Fibroblast of skin of right quadriceps (primary cell): ENCODE results near the gene KRTAP5-3.
"Not testable (repeated sequence)": the region's sequence is repeated elsewhere in the genome, so short reads cannot be mapped to it uniquely, and the experiment has no call there.

ENCODE experiments used
- DNase-seq: peaks from one replicate; pipeline ENCODE4 v3.0.0-alpha.2; 2013

The KRTAP5-3 gene

DNA sequence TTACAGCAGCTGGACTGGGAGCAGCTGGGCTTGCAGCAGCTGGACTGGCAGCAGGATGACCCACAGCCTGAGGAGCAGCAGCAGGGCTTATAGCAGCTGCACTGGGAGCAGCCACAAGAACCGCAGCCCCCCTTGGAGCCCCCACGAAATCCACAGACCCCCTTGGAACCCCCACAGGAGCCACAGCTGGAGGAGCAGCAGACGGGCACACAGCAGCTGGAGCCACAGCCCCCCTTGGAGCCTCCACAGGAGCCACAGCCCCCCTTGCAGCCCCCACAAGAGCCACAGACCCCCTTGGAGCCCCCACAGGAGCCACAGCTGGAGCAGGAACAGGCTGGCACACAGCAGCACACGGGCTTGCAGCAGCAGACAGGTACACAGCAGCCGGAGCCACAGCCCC is 362 bp downstream of the KRTAP5-3 start:
- DNase-seq, result not testable (repeated sequence)

DNA sequence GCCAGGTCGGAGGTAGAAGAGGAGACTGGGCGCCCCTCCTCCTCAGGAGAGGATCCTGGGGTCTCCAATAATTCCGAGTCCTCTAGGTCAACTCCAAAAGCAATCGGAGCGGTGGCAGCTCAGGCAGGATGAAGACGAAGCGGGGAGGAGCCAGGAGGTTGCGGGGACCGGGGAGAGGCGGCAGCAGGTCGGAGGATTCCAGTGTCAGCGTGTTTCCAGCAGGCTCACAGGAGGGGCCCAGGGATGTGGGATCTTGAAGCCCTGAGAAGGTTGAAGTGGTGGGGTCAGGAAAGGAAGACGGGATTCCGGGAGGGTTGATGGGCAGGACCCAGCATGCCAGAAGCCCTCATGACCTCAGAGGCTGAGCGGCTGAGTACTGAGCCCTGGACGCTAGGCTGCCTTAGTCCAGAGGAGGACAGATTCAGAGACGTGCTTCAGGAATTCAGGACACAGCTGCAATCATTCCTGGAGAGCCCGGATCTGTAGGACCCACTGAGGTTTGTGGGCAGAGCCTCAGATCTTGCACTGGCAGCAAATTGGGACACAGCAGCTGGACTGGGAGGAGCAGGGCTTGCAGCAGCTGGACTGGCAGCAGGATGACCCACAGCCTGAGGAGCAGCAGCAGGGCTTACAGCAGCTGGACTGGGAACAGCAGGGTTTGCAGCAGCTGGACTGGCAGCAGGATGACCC is 962 bp downstream of the KRTAP5-3 start:
- DNase-seq, result not testable (repeated sequence)

DNA sequence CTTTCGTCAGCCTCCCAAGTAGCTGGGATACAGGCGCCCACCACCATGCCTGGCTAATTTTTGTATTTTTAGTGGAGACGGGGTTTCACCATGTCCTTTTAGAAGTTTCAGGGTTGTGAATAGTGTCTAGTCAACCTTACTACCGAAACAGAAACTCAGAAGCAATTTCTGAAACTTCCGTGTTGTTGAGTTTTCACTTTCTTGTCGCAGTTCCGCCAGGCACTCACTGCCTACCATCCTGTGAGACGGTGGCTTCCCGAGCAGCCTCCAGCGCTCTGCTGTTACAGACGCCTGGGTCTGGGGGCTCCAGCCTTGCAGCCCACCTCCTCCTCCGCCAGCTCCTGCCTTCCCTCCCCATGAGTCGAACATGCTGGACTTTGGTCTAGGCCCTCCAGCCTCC is 2.3 kb downstream of the KRTAP5-3 start:
- DNase-seq, result not testable (repeated sequence)

DNA sequence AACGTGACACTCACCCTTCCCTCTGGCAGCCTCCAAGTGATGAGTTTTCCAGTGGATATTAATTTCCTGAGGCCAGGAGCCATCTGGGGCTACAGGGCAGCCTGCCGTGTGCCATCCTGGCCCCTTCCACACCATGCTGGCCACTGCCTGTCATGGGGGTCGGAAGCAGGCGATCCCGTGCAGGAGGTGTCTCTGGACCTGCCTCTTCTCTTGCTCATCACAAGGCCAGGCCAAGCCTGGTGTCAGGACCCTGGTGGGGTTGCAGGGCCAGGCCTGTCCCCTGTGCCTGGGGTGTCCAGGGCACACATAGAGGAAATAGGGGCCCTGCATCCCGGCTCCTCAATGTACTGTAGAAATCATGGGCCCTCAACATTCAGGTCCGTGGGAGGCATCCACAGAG is 3.6 kb downstream of the KRTAP5-3 start:
- DNase-seq, result no peak

DNA sequence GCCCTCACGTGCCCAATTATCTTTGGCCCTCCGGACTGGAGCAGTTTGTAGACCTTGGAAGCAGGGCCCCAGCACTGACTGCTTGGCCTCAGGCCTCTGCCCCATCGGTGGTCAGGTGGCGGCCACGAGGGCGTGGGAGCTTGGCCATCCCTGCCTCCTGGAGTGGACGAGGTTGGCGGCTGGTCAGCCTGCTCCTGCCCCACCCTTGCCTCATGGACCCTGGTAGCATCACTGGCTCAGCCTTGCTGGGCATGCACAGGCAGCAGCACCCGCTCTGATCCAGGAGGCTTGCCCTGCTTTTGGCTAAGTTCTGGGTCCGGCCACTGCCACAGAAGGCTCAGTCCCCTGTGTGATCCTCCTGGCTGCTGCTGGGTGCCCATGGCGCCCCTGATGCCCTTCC is 4.1 kb downstream of the KRTAP5-3 start:
- no peak for DNase-seq

DNA sequence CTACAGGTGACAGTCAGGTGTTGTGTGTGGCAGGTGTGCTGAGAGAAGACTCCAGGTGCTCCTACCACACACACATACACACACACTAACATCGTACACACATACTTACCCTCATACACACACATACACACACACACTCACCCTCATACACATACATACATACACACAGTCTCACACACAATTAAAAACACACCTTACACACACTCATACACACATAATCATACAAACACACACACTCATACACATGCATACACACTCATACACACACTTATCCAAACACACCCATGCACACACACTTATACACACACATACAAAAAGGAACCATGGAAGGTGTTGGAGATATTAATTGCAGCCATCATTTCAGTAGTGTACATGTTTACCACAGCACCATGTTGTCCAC is 4.6 kb downstream of the KRTAP5-3 start:
- DNase-seq, result no peak

DNA sequence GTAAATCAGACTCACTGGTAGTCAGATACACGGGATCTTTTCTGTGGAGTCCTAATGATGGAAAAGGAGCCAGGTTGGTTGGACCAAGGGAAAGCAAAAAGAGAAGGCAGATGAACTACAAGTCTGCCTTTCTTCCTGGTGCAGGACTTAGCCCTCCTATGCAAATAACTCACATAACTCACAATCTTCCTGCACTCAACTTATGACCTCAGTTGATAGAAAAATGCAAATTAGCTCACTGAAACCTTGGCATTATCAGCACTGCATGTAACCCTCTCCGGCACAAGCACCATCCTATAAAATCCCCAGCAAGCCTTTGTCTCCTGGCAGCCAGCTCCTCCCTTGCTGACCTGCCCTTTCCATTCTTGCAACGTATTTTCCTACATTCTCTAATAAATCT is 6.6 kb downstream of the KRTAP5-3 start:
- DNase-seq, result not testable (repeated sequence)

DNA sequence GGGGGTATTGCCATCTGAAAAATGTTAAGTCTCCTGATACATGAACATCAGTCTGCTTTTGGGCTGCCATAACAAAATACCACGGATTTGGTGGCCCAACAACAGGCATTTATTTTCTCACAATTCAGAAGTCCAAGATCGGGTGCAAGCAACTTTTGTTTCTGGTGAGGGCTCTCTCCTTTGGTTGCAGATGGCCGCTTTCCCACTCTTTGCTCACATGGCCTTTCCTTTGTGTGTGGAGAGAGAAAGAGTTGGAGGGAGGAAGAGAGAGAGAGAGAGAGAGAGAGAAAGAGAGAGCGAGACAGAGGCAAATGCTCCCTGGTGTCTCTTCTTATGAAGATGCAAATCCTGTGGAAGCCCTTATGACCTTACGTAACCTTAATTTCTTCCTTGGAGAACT is 7.6 kb downstream of the KRTAP5-3 start:
- DNase-seq, result no peak

DNA sequence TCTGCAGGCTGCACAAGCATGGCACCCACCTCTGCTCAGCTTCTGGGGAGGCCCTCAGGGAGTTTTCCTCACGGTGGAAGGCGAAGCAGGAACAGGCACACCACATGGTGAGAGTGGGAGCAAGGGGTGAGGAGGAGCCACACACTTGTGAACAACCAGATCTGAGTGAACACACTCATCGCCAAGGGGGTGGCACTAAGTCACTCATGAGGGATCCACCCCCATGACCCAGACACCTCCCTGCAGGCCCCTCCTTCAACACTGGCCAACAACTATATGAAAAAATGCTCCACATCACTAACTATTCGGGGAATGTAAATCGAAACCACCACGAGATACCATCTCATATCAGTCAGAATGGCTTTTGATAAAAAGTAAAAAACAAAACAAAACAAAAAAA is 9.4 kb downstream of the KRTAP5-3 start:
- DNase-seq, result no peak

DNA sequence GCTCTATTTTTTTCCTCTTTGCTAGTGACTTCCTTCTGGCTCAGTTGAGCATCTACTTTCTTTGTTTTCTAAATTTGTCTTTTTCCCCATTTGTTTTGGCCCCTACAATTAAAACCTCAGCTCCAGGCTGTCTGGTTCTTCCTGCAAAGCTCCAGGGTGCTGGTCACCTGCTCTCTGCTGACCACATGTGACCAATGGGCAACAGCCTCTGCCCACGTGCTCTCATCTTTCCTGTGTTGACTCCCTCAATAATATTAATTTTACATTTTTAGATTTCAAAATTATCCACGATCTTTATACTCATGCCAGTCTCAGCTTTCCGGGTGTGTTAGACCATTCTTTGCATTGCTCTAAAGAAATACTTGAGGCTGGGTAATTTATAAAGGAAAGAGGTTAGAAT is 9.9 kb downstream of the KRTAP5-3 start:
- not testable (repeated sequence) for DNase-seq

DNA sequence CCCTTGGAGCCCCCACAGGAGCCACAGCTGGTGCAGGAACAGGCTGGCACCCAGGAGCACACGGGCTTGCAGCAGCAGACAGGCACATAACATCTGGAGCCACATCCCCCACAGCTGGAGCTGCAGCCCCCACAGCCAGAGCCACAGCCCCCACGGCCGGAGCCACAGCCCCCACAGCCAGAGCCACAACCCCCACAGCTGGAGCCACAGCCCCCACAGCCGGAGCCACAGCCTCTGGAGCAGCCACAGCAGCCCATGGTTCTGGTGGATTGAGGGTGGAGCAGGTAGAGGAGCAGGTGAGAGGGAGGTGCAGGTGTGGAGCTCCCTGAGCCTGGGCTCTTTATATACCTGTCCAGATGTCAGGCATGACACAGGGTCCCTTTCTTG is 10.3 kb downstream of the KRTAP5-3 start, which contains the start of gene KRTAP5-2:
TSS of gene KRTAP5-2 (minus strand) at position 301 of the 387 bp plus-strand sequence. CDS start at position 257, 44 bp downstream.
- DNase-seq, result no peak

DNA sequence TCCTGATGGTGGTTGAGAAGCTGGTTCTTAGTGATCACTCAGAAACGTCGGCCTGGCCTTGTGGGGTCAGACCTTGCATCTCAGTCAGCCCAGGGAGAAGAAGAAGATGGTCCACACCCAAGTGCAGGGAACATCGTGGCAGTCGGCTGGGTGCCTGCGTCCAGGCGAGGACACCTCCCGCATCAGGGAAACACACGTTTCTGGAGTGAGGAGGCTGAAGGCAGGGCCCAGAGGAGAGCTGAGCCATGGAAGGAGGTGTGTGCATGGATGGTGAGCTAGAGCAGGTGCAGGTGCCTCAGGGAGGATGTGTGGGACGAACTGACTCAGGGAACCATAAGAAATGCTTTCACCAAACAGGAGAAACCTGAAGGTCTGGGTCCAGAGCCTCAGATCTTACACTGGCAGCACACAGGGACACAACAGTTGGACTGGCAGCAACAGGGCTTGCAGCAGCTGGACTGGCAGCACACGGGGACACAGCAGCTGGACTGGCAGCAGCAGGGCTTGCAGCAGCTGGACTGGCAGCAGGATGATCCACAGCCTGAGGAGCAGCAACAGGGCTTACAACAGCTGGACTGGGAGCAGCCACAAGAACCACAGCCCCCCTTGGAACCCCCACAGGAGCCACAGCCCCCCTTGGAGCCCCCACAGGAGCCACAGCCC is 10.8 kb downstream of the KRTAP5-3 start:
- DNase-seq, result no peak

DNA sequence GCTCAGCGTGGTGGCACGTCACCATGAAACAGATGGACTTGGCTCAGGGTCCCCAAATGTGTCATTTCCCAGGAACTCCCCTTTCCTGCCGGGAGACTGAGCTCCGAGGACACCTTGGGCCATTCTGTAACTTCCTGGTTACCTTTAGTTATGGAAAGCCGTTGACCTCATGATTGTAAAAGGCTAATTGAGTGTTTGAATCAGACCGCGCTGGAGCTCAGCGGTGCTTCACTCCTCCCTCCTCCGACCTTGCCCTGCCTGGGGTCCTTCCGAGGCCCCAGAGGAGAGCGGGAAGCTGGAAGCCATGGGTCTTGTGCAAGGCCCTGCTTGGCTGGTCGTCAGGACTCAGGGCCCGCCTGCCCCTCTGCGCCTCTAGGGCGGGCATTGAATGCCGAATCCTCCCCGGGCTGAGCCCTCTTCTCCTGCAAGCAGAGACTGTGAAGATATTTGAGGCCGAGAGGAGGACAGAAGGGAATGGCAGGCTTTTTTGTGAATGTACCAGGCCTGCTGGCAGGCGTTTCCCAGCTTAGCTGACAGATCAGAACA is 11.6 kb downstream of the KRTAP5-3 start:
- not testable (repeated sequence) for DNase-seq

DNA sequence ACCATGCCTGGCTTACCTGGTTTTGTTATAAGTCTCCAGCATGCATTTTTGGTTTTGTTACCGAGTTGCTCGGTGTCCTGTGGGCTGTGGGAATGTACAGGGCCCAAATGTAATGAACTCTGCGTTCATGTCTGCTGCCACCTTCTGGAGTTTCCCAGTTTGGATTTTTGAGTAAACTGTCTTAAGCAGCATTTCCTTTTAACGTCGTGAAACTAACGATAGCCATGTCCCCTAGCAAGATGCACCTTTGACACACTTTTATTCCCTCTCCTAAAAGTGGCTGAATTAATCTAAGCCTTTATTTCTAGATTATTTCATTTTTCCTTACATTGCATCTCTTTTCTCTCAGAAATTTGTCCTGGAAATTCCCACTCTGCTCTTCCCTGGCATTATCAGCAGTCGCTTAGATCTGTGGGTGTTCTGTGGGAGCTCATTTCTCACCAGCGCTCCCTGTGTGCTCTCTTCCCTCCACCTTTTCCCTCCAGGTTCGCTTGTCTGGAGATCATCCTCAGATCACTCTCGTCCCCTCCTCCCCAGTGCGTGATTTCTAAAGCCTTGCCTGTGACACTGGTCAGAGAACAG is 12.2 kb downstream of the KRTAP5-3 start:
- not testable (repeated sequence) for DNase-seq

DNA sequence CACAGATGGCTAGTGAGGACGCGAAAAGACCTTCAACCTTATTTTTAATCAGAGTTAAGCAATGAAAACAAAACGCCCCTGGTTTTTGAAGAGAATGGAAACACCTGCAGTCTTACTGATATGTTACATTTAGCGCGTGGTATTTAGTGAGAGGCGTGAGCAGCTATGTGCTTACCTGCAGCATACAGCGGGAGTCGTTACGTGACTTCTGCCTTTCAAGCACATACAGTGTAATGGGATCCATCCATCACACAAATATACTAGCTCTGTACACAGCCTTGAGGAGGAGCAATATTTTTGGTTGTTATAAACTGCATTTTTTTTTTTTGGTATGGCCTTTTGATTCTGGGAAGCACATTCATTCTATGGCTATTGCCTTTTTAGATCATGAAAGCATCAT is 15.6 kb downstream of the KRTAP5-3 start:
- DNase-seq, result no peak

DNA sequence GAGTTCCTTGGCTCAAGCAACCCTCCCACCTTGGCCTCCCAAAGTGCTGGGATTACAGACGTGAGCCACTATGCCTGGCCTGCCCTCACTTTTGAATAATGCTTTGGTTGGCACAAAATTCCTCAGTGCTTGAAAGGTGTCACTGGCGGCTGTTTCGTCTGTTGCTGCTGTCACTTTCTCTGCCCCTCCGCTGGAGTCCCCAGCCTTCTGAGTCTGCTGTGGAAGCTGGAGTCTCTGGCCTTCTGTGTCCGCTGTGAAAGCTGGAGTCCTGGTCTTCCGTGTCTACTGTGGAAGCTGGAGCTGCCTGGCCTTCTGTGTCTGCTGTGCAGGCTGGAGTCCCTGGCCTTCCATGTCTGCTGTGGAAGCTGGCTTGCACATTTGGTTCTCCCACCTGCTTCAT is 18.3 kb downstream of the KRTAP5-3 start:
- no peak for DNase-seq

DNA sequence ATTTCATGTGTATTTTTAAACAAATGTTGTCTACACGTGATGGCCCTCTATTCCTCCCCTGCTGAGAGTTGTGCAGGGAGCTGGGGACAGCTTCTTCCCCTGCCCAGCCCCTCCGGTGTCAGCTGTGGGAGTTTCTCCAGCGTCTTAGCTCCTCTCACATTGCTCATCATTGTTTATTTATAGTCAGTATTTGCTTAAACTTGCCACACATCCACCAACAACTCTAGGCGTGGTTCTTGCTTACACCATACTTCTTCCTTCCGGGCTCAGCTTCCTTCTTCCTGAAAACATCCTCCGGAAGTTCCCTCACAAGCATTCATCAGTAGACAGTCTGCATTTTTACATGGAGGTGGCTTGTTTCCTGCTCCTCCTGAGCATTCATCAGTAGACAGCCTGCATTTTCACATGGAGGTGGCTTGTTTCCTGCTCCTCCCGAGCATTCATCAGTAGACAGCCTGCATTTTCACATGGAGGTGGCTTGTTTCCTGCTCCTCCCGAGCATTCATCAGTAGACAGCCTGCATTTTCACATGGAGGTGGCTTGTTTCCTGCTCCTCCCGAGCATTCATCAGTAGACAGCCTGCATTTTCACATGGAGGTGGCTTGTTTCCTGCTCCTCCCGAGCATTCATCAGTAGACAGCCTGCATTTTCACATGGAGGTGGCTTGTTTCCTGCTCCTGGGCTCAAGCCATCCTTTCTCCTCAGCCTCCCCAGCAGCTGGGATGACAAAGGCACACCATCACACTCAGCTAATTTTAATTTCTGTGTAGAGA is 18.9 kb downstream of the KRTAP5-3 start:
- DNase-seq, result not testable (repeated sequence)

DNA sequence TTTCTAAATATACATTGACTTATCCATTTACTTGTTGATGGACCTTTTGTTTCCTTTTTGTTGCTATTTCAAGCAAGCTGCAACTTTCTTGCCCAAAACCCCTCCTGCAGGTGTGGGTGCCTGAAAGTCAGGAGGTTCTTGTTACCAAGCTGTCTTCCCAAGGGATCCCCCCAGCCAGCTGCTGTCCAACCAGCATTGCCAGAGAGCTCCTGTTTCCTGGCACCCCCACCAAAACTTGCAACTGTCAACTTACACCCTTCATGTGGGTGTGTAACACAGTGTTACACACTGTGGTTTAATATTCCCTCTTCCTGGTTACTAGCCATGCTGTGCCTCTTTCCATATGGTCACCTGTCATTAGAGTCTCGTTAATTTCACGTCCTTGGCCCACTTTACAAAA is 21.6 kb downstream of the KRTAP5-3 start:
- DNase-seq, result no peak

DNA sequence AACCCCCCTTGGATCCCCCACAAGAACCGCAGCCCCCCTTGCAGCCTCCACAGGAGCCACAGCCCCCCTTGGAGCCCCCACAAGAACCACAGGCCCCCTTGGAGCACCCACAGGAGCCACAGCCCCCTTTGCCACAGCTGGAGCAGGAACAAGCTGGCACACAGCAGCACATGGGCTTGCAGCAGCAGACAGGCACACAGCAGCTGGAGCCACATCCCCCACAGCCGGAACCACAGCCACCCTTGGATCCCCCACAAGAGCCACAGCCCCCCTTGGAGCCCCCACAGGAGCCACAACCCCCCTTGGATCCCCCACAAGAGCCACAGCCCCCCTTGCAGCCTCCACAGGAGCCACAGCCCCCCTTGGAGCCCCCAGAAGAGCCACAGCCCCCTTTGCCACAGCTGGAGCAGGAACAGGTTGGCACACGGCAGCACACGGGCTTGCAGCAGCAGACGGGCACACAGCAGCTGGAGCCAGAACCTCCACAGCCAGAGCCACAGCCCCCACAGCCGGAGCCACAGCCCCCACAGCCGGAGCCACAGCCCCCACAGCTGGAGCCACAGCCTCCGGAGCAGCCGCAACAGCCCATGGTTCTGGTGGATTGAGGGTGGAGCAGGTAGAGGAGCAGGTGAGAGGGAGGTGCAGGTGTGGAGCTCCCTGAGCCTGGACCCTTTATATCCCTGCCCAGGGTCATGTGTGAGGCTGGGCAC is 23.4 kb downstream of the KRTAP5-3 start, which contains the start of gene KRTAP5-1:
TSS of gene KRTAP5-1 (minus strand) at position 623 of the 710 bp plus-strand sequence. CDS start at position 589, 34 bp downstream.
- not testable (repeated sequence) for DNase-seq

DNA sequence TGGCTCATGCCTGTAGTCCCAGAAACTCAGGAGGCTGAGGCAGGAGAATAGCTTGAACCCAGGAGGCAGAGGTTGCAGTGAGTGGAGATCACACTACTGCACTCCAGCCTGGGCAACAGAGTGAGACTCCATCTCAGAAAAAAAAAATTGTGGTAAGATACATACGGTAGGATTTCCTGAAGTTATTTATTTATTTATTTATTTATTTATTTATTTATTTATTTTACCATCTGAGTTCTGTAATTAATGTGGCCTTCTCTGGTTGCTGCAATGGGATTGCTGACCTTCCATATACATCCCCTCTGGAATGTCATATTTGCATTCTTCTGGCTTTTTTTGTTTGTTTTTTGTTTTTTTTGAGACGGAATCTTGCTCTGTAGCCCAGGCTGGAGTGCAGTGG is 25.4 kb downstream of the KRTAP5-3 start:
- not testable (repeated sequence) for DNase-seq

DNA sequence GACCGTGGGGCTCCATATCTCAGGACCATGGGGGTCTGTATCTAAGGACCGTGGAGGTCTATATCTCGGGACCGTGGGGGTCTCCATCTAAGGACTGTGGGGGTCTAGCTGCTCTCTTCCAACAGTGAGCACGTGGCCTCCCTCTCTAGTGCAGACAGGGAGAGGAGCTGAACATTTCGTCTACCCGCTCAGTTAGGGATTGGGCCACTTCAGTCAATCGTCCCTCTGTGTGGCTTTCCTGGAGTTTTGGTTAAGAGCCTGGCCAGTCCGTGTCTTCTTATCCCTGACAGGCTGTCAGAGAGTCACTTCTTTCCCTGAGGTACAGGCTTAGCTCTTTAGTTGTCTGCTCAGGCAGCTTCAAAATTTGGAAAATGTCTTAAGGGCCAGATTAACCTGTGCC is 26.3 kb downstream of the KRTAP5-3 start:
- DNase-seq, result no peak

DNA sequence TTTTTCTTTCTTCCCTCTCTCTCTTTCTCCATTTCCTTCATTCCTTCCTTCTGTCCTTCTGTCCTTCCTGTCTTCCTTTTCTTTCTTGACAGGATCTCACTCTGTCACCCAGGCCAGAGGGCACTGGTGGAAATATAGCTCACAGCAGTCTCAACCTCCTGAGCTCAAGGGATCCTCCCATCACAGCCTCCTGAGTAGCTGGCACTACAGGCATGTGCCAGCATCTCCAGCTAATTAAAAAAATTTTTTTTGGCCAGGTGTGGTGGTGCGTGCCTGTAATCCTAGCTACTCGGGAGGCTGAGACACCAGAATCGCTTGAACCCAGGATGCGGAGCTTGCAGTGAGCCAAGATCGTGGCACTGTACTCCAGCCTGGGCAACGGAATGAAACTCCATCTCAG is 31.4 kb downstream of the KRTAP5-3 start:
- no peak for DNase-seq
